Keratinocyte (primary cell): Measurements from ENCODE around the gene STAMBPL1. TPM values are rescaled to one million over a fixed set of nuclear protein-coding genes. Genes with fewer than 3 reads are reported as not detected.

Source experiments
- DNase-seq: peaks from one replicate; pipeline ENCODE4 v3.0.0-alpha.2; 2011; ENCODE audit warnings: low read depth, missing footprints, low spot score
- FAIRE-seq: peaks from 2 replicates; lab custom pipeline; 2011; peaks lifted over from hg19 to GRCh38; lab: Jason Lieb, UNC
- H2AFZ ChIP-seq: 2 replicates; pipeline ENCODE4 v1.6.0; 2012; ENCODE audit warnings: low read length, control low read depth, inconsistent platforms; ENCODE audit not compliant: control insufficient read depth
- H3K27ac ChIP-seq: 2 replicates; pipeline ENCODE4 v1.5.1; 2011; ENCODE audit warnings: low read length; ENCODE audit not compliant: control insufficient read depth, insufficient read depth
- H3K27me3 ChIP-seq: 3 replicates; pipeline ENCODE4 v1.6.0; 2011; ENCODE audit warnings: low read length; ENCODE audit not compliant: control insufficient read depth, insufficient read depth; ENCODE audit errors: extremely low read depth
- H3K36me3 ChIP-seq, 2 experiments: 2 replicates in 1 of 2; 3 replicates in 1 of 2; pipeline ENCODE4 v1.5.1; 2011; ENCODE audit warnings: low read length in 2 of 2, mild to moderate bottlenecking in 1 of 2; ENCODE audit not compliant: control insufficient read depth in 2 of 2, insufficient read depth in 2 of 2; ENCODE audit errors: extremely low read depth in 1 of 2
- H3K4me1 ChIP-seq: 3 replicates; pipeline ENCODE4 v1.5.1; 2011; ENCODE audit warnings: low read length; ENCODE audit not compliant: control insufficient read depth, insufficient read depth; ENCODE audit errors: extremely low read depth
- H3K4me2 ChIP-seq: 3 replicates; pipeline ENCODE4 v1.6.0; 2011; ENCODE audit warnings: low read depth, low read length; ENCODE audit not compliant: control insufficient read depth, insufficient read depth; ENCODE audit errors: extremely low read depth
- H3K4me3 ChIP-seq, 3 experiments: fragments of 200-600 bp in 1 of 3; sonication (generic) in 1 of 3; 2 replicates in 2 of 3; 3 replicates in 1 of 3; pipeline ENCODE4 v1.5.1; 2011 to 2016; ENCODE audit warnings: low read length in 3 of 3, mild to moderate bottlenecking in 3 of 3, control low read depth in 2 of 3, inconsistent platforms in 1 of 3, low read depth in 1 of 3, mixed read lengths in 1 of 3, mixed run types in 1 of 3, moderate library complexity in 1 of 3; ENCODE audit not compliant: control insufficient read depth in 2 of 3, insufficient read depth in 2 of 3; ENCODE audit errors: extremely low read depth in 1 of 3
- H3K79me2 ChIP-seq: 2 replicates; pipeline ENCODE4 v1.6.0; 2012; ENCODE audit warnings: low read length; ENCODE audit not compliant: control insufficient read depth, insufficient read depth
- H3K9ac ChIP-seq: 3 replicates; pipeline ENCODE4 v1.6.0; 2011; ENCODE audit warnings: low read length; ENCODE audit not compliant: control insufficient read depth, insufficient read depth; ENCODE audit errors: extremely low read depth
- H3K9me1 ChIP-seq: 3 replicates; pipeline ENCODE4 v1.6.0; 2011; ENCODE audit warnings: low read length; ENCODE audit not compliant: control insufficient read depth, insufficient read depth; ENCODE audit errors: extremely low read depth
- H3K9me3 ChIP-seq: 2 replicates; pipeline ENCODE4 v1.5.1; 2012; ENCODE audit warnings: low read depth, low read length; ENCODE audit not compliant: control insufficient read depth
- H4K20me1 ChIP-seq: 3 replicates; pipeline ENCODE4 v1.6.0; 2011; ENCODE audit warnings: low read length; ENCODE audit not compliant: control insufficient read depth, insufficient read depth; ENCODE audit errors: extremely low read depth
- CTCF ChIP-seq, 3 experiments: IDR thresholded peaks in 1 of 3; conservative IDR thresholded peaks in 1 of 3; optimal IDR thresholded peaks in 1 of 3; 2 replicates in 2 of 3; 3 replicates in 1 of 3; pipeline versions ENCODE3 to v1.5.1; 2011; ENCODE audit warnings: low read length in 3 of 3, mild to moderate bottlenecking in 3 of 3, moderate library complexity in 2 of 3, control low read depth in 1 of 3, inconsistent platforms in 1 of 3; ENCODE audit not compliant: insufficient read depth in 2 of 3; ENCODE audit errors: extremely low read depth in 1 of 3
- EZH2 ChIP-seq: IDR thresholded peaks from one replicate; pipeline ENCODE4 v1.6.1; 2012; ENCODE audit warnings: inconsistent platforms, mild to moderate bottlenecking, low read length, moderate library complexity
- dilution Hi-C: fragments of 300-500 bp; cut with MboI; formaldehyde crosslinking; loops from one replicate; pipeline ENCODE4 v1.7.0; 2020; ENCODE audit warnings: low sequenced_read_pairs; ENCODE audit not compliant: extremely low pct_ligation_motif_present
- polyA plus RNA-seq, 5 experiments: library from polyadenylated mRNA; depleted of rRNA in 3 of 5; stranded (reverse) in 3 of 5; stranded (forward) in 1 of 5; unstranded in 1 of 5; fragments of >200 nt; gene quantifications; 1 replicate in 1 of 5; 2 replicates in 3 of 5; 3 replicates in 1 of 5; pipeline versions ENCODE4 v1.2.1 to v1.2.3, GENCODE V29; 2011 to 2012; ENCODE audit warnings: missing spikeins in 2 of 5, low read depth in 1 of 5, low replicate concordance in 1 of 5

Gene STAMBPL1
- polyA plus RNA-seq, 1 donor (not counting 4 experiments of a cell fraction or from before 2014, with no cell fraction given), result 9.0 TPM

- Histone ChIP-seq H3K4me1 (peaks cover 4% of the 10 kb centered on the region), H3K9me3 (no peaks in the 10 kb centered on the region), H3K4me2 (no peak overlapping the region), H4K20me1 (no peaks in the 10 kb centered on the region), H3K9ac (no peak overlapping the region), H3K4me3 (no peak overlapping the region), H3K27ac (no peak overlapping the region), H3K36me3 (peaks cover 0 to 10% of the 10 kb centered on the region in 2 experiments), H2AFZ (no peak overlapping the region), H3K9me1 (no peaks in the 10 kb centered on the region), H3K79me2 (no peaks in the 10 kb centered on the region), H3K27me3 (no peaks in the 10 kb centered on the region)
- DNase-seq, result no peak
- no peak for TF ChIP-seq CTCF (optimal IDR thresholded peaks at IDR 0.05 in 1 of 3, IDR thresholded peaks at IDR 0.05 in 1 of 3, conservative IDR thresholded peaks at IDR 0.05 in 1 of 3; ENCODE audit: extremely low read depth in 1 of 3, insufficient read depth in 2 of 3, low read length in 3 of 3)
- TF ChIP-seq EZH2, result no peak
- dilution Hi-C loops, result no loop called here
- FAIRE-seq, result peak; percentile 9
Observed at GRCh38 chr10:88901206-88901983, 21.4 kb downstream of the STAMBPL1 start.

DNA sequence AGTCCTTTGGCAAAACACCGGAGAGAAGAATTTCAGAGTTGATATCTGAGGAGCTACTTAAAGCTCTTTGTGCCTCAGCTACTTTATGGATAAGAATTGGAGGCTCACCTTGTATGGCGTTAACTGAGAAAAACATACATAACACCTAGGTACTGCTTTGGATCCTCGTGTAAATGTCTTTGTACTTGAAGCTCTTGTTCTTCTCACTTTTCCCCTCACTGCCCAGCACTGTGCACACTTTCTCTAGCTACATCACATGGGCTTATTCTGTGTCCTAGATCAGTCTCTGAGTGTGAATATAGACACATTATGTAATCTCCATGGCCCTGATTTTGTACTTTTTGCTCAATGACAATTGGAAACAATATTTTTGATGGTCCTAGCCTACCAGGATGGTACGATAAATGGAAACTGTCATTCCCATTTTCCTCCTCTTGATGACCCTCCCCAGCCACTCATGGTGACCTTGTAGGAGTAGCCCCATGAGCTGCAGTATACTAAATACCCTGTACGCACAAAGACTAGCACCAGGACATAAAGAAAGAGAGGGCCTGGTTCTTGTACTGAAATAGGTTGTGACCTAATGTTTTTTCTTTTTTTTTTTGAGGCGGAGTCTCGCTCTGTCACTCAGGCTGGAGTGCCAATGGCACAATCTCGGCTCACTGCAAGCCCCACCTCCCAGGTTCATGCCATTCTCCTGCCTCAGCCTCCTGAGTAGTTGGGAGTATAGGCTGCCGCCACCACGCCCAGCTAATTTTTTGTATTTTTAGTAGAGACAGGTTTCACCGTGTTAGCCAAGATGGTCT is 22.1 kb downstream of the STAMBPL1 start:
- FAIRE-seq (no peak), DNase-seq (no peak)
- H3K4me1 ChIP-seq, result peaks cover 4% of the 10 kb centered on the region
- H3K9ac ChIP-seq, result no peak overlapping the region
- no peak overlapping the region for H3K4me3 ChIP-seq
- H3K79me2 ChIP-seq, result no peaks in the 10 kb centered on the region
- no peaks in the 10 kb centered on the region for H3K27me3 ChIP-seq
- dilution Hi-C loops, result no loop called here
- TF ChIP-seq EZH2 (no peak), CTCF (optimal IDR thresholded peaks at IDR 0.05 in 1 of 3, IDR thresholded peaks at IDR 0.05 in 1 of 3, conservative IDR thresholded peaks at IDR 0.05 in 1 of 3; ENCODE audit: extremely low read depth in 1 of 3, insufficient read depth in 2 of 3, low read length in 3 of 3) (no peak)
- H3K9me1 ChIP-seq, result no peaks in the 10 kb centered on the region
- no peaks in the 10 kb centered on the region for H3K9me3 ChIP-seq
- no peaks in the 10 kb centered on the region for H4K20me1 ChIP-seq
- H3K4me2 ChIP-seq, result no peak overlapping the region
- peaks cover 0 to 10% of the 10 kb centered on the region in 2 experiments for H3K36me3 ChIP-seq
- H3K27ac ChIP-seq, result no peak overlapping the region
- no peak overlapping the region for H2AFZ ChIP-seq
